Upper lobe of left lung (tissue), 6 donors: ENCODE results near the gene CHP1. TPM values are rescaled to one million over a fixed set of nuclear protein-coding genes. Genes with fewer than 3 reads are reported as not detected.
A peak's percentile ranks its signal among the peaks of the same experiment; 100 is the strongest.

Source experiments
- ATAC-seq, 2 donors: fragments of 200-7000 bp; cut with Tn5 transposase; one replicate each; pipeline ENCODE4 v1.9.1; 2022; ENCODE audit warnings: mild to moderate bottlenecking in 2 of 2, moderate library complexity in 2 of 2; ENCODE audit not compliant: low FRiP score in 2 of 2
- DNase-seq, 2 donors: peaks; one replicate each; pipeline ENCODE4 v3.0.0-alpha.2; 2019 to 2020
- H3K27ac ChIP-seq, 4 donors: fragments of 200-600 bp; sonication (generic); one replicate each; pipeline ENCODE4 v1.5.1; 2016 to 2019
- H3K27me3 ChIP-seq, 4 donors: fragments of 200-600 bp; sonication (generic); one replicate each; pipeline ENCODE4 v1.5.1; 2017 to 2019
- H3K36me3 ChIP-seq, 4 donors: fragments of 200-600 bp; sonication (generic); one replicate each; pipeline ENCODE4 v1.5.1; 2016 to 2019
- H3K4me1 ChIP-seq, 4 donors: fragments of 200-600 bp; sonication (generic); one replicate each; pipeline ENCODE4 v1.5.1; 2018 to 2019
- H3K4me3 ChIP-seq, 4 donors: fragments of 200-600 bp; sonication (generic); one replicate each; pipeline ENCODE4 v1.5.1; 2017 to 2019; ENCODE audit warnings: mild to moderate bottlenecking in 2 of 4, moderate library complexity in 1 of 4
- H3K9me3 ChIP-seq, 4 donors: fragments of 200-600 bp; sonication (generic); one replicate each; pipeline ENCODE4 v1.5.1; 2018 to 2019
- EP300 ChIP-seq, 4 donors: sonication (generic); formaldehyde crosslinking; IDR thresholded peaks; one replicate each; pipeline ENCODE4 v1.5.1; 2017; ENCODE audit warnings: antibody characterized with exemption in 4 of 4, control low read depth in 2 of 4
- POLR2A ChIP-seq, 4 donors: fragments of 450-650 bp; IDR thresholded peaks; one replicate each; pipeline ENCODE4 v1.5.1; 2016 to 2017; ENCODE audit warnings: antibody characterized with exemption in 4 of 4, mild to moderate bottlenecking in 2 of 4
- POLR2AphosphoS5 ChIP-seq, 2 donors: sonication (generic); formaldehyde crosslinking; IDR thresholded peaks; one replicate each; pipeline ENCODE4 v1.5.1; 2017; ENCODE audit warnings: antibody characterized with exemption in 2 of 2
- WGBS, 2 donors: methylation state at CpG; one replicate each; pipeline ENCODE4 v1.1.5; 2017 to 2018; 5-methylcytosine and 5-hydroxymethylcytosine counted together
- total RNA-seq, 6 donors: library from RNA; depleted of rRNA in 4 of 6; stranded (reverse); fragments of >200 nt in 4 of 6; gene quantifications; one replicate each; pipeline versions ENCODE4 v1.1.0 to v1.2.1, GENCODE V29; 2016 to 2021
- TF ChIP-seq, protein P1 (sequence below), 6 experiments: fragments of 450-650 bp in 4 of 6; fragments of 200-600 bp in 2 of 6; sonication (generic) in 2 of 6; IDR thresholded peaks; one replicate each; pipeline ENCODE4 v1.5.1; 2016 to 2019; ENCODE audit warnings: antibody characterized with exemption in 6 of 6
- donor health status: DM: no; HTN: no; CAD: no; lungs with moderate emphysema.
- donor health status: DM: no; HTN: yes; CAD: no; lungs with severe emphysema.

Gene CHP1
- total RNA-seq, 6 donors from 2014 or later = 130 to 264 (median 200) TPM

DNA sequence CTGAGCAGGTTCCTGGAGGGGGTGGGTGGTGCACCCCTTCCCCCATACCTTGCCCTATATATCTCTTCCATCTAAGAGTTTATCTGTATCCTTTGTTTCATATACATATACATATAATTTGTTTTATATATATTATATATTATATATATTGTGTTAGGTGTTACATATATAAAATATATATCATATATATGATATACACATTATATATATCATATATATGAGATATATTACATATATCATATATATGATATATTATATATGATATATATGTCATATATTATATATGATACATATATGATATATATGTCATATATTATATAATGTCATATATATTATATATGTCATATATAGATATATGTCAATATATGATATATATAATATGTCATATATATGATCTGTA is 31.6 kb upstream of the CHP1 start:
- no peak for ATAC-seq
- Histone ChIP-seq H3K27ac (no peak overlapping the region), H3K4me3 (no peak overlapping the region), H3K4me1 (no peaks in the 10 kb centered on the region), H3K9me3 (no peaks in the 10 kb centered on the region), H3K36me3 (no peaks in the 10 kb centered on the region), H3K27me3 (no peaks in the 10 kb centered on the region)
- DNase-seq = no peak
- no peak for TF ChIP-seq POLR2A (IDR thresholded peaks at IDR 0.05)
- TF ChIP-seq EP300 (IDR thresholded peaks at IDR 0.05) = no peak
- TF ChIP-seq POLR2AphosphoS5 (IDR thresholded peaks at IDR 0.05) = no peak
- TF ChIP-seq, protein P1, sequence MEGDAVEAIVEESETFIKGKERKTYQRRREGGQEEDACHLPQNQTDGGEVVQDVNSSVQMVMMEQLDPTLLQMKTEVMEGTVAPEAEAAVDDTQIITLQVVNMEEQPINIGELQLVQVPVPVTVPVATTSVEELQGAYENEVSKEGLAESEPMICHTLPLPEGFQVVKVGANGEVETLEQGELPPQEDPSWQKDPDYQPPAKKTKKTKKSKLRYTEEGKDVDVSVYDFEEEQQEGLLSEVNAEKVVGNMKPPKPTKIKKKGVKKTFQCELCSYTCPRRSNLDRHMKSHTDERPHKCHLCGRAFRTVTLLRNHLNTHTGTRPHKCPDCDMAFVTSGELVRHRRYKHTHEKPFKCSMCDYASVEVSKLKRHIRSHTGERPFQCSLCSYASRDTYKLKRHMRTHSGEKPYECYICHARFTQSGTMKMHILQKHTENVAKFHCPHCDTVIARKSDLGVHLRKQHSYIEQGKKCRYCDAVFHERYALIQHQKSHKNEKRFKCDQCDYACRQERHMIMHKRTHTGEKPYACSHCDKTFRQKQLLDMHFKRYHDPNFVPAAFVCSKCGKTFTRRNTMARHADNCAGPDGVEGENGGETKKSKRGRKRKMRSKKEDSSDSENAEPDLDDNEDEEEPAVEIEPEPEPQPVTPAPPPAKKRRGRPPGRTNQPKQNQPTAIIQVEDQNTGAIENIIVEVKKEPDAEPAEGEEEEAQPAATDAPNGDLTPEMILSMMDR (IDR thresholded peaks at IDR 0.05) = no peak

DNA sequence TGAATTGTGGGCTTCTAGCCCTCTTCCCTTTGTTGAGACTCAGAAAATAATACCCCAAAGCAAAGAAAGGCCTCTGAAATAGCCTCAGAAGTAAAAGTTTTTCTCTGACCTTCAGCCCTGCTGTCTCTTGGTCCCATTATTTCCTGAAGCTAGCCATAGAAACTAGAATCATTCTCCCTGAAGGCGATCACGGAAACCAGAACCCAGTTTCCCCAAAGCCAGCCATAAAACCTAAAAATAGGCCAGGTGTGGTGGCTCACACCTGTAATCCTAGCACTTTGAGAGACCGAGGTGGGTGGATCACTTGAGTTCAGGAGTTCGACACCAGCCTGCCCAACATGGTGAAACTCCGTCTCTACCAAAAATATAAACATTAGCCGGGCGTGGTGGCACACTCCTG is 27.7 kb upstream of the CHP1 start:
- ATAC-seq = no peak
- Histone ChIP-seq H3K27me3 (no peaks in the 10 kb centered on the region), H3K36me3 (no peaks in the 10 kb centered on the region), H3K9me3 (no peaks in the 10 kb centered on the region), H3K4me3 (no peak overlapping the region), H3K4me1 (no peaks in the 10 kb centered on the region), H3K27ac (no peak overlapping the region)
- no peak for DNase-seq
- 92 to 96% methylated on average over 7 of the region's 7 CpGs for WGBS, 2 donors
- TF ChIP-seq EP300 (IDR thresholded peaks at IDR 0.05) (no peak), POLR2AphosphoS5 (IDR thresholded peaks at IDR 0.05) (no peak), POLR2A (IDR thresholded peaks at IDR 0.05) (no peak)
- TF ChIP-seq, protein P1 (IDR thresholded peaks at IDR 0.05) = no peak

DNA sequence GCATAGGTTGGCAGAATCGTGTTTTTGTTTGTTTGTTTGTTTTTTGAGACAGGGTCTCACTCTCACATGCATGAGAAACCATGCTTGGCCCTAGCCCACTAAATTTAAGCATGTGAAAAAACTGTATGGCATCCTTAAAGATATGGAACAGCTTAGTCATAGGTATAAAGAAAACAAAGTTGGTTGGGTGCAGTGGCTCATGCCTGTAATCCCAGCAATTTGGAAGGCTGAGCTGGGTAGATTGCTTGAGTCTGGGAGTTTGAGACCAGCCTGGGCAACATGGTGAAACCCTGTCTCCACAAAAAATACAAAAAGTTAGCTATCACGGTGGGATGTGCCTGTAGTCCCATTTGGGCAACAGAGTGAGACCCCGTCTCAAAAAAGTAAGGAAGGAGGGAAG is 25.8 kb upstream of the CHP1 start:
- no peak overlapping the region for H3K27ac ChIP-seq
- no peak for ATAC-seq
- TF ChIP-seq POLR2AphosphoS5 (IDR thresholded peaks at IDR 0.05) = no peak
- TF ChIP-seq, protein P1 (IDR thresholded peaks at IDR 0.05) = no peak
- TF ChIP-seq EP300 (IDR thresholded peaks at IDR 0.05) = no peak
- TF ChIP-seq POLR2A (IDR thresholded peaks at IDR 0.05) = no peak
- no peaks in the 10 kb centered on the region for H3K36me3 ChIP-seq
- DNase-seq = no peak
- no peaks in the 10 kb centered on the region for H3K9me3 ChIP-seq
- no peaks in the 10 kb centered on the region for H3K4me1 ChIP-seq
- H3K4me3 ChIP-seq = no peak overlapping the region
- no peaks in the 10 kb centered on the region for H3K27me3 ChIP-seq
- 68 to 73% methylated on average over 3 of the region's 3 CpGs for WGBS, 2 donors

DNA sequence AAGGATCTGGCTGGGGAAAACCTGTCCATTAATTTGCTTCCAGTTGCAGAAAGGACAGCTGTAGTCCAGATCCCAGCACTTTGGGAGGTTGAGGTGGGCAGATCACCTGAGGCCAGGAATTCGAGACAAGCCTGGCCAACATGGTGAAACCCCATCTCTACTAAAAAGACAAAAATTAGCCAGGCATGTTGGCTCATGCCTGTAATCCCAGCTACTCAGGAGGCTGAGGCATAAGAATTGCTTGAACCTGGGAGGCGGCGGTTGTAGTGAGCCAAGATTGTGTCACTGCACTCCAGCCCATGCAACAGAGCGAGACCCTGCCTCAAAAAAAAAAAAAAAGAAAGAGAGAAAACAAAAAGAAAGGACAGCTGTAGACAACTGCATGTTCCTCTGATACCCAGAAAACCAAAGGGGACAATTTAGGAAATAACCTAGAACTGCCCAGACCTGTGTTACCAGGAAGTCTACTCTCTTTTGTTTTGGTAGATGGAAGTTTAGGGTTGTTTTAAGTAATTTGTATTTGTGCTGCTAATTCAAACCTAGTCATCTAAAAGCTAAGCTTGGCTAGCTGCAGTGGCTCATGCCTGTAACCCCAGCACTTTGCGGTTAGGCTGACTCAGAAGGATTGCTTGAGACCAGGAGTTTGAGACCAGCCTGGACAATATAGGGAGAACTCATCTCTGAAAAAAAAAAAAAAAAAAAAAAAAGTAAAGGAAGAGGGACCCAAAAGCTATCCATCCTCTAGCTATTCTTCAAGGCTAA is 23.2 kb upstream of the CHP1 start:
- H3K36me3 ChIP-seq = no peaks in the 10 kb centered on the region
- no peaks in the 10 kb centered on the region for H3K27me3 ChIP-seq
- TF ChIP-seq EP300 (IDR thresholded peaks at IDR 0.05) = no peak
- TF ChIP-seq POLR2AphosphoS5 (IDR thresholded peaks at IDR 0.05) = no peak
- TF ChIP-seq POLR2A (IDR thresholded peaks at IDR 0.05) = no peak
- TF ChIP-seq, protein P1 (IDR thresholded peaks at IDR 0.05) = no peak
- WGBS, 2 donors = 87 to 89% methylated on average over 5 of the region's 5 CpGs
- H3K4me3 ChIP-seq = no peak overlapping the region
- H3K4me1 ChIP-seq = no peaks in the 10 kb centered on the region
- DNase-seq (no peak), ATAC-seq (no peak)
- H3K9me3 ChIP-seq = no peaks in the 10 kb centered on the region
- H3K27ac ChIP-seq = no peak overlapping the region

GRCh38 chr15:41215708-41216107 is 15.4 kb upstream of the CHP1 start:
- WGBS, 2 donors = 50 to 59% methylated on average over 2 of the region's 2 CpGs
- DNase-seq (no peak), ATAC-seq (peak in 1 of 2 donors; percentile 29)
- Histone ChIP-seq H3K4me1 (no peaks in the 10 kb centered on the region), H3K27me3 (no peaks in the 10 kb centered on the region), H3K9me3 (no peaks in the 10 kb centered on the region), H3K27ac (no peak overlapping the region), H3K36me3 (no peaks in the 10 kb centered on the region), H3K4me3 (no peak overlapping the region)
- TF ChIP-seq, protein P1 (IDR thresholded peaks at IDR 0.05) = no peak
- TF ChIP-seq EP300 (IDR thresholded peaks at IDR 0.05) (no peak), POLR2AphosphoS5 (IDR thresholded peaks at IDR 0.05) (no peak), POLR2A (IDR thresholded peaks at IDR 0.05) (no peak)
